Measurements from ENCODE around the gene GRIA2.

DNA sequence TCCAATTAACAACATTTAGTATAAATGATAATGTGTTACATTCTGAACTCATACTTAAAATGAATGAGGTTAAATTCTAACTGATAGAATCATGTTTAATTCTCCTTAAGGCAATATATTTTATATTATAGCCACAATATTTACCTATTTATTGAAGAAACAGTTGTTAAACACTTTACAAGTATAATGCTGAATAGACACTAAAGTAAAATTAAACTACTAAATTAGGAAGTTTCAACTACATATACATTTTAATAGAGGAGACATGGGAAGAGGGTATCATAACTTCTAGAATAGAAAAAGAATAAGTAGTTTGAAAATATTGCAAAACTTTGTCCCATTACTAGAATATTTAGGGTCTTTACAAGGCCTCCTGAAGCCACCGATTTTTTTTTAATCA, 36.2 kb upstream of the GRIA2 start:
- TF ChIP-seq EZH2 (IDR thresholded peaks at IDR 0.05; ENCODE audit: insufficient read depth, poor library complexity, severe bottlenecking) (no peak), EZH2phosphoT487 (IDR thresholded peaks at IDR 0.05; ENCODE audit: insufficient read depth, low read depth) (no peak)
